KMS-11 (cell line): ENCODE results near the gene PHF23.

Experiments used
- H2AFZ ChIP-seq: fragments of 200-600 bp; sonication (generic); 2 replicates; pipeline ENCODE4 v1.6.1; 2016; ENCODE audit warnings: antibody characterized with exemption, mixed run types, low read depth
- H3K27ac ChIP-seq: fragments of 200-600 bp; sonication (generic); 2 replicates; pipeline ENCODE4 v1.6.1; 2016; ENCODE audit warnings: mild to moderate bottlenecking, mixed run types
- H3K27me3 ChIP-seq: fragments of 200-600 bp; sonication (generic); 2 replicates; pipeline ENCODE4 v1.6.1; 2017; ENCODE audit warnings: mild to moderate bottlenecking, low read depth, mixed run types, moderate library complexity; ENCODE audit not compliant: insufficient read depth
- H3K36me3 ChIP-seq: fragments of 200-600 bp; sonication (generic); 2 replicates; pipeline ENCODE4 v1.6.1; 2017; ENCODE audit warnings: mild to moderate bottlenecking, mixed run types; ENCODE audit not compliant: insufficient read depth
- H3K4me1 ChIP-seq: fragments of 200-600 bp; sonication (generic); 2 replicates; pipeline ENCODE4 v1.6.1; 2016; ENCODE audit warnings: mild to moderate bottlenecking, low read depth, mixed run types; ENCODE audit not compliant: poor library complexity, severe bottlenecking
- H3K4me2 ChIP-seq: fragments of 200-600 bp; sonication (generic); 2 replicates; pipeline ENCODE4 v1.7.0; 2016; ENCODE audit warnings: mild to moderate bottlenecking, mixed run types
- H3K4me3 ChIP-seq: fragments of 200-600 bp; sonication (generic); IDR thresholded peaks from 2 replicates; pipeline ENCODE4 v1.6.1; 2017; ENCODE audit warnings: low read depth, low read length, mixed read lengths; ENCODE audit not compliant: insufficient read depth
- H3K79me2 ChIP-seq: fragments of 200-600 bp; sonication (generic); 2 replicates; pipeline ENCODE4 v1.6.1; 2016; ENCODE audit warnings: low read depth, mixed run types; ENCODE audit not compliant: insufficient read depth
- H3K9ac ChIP-seq: fragments of 200-600 bp; sonication (generic); 2 replicates; pipeline ENCODE4 v1.6.1; 2016; ENCODE audit warnings: mild to moderate bottlenecking, mixed run types
- H4K20me1 ChIP-seq: fragments of 200-600 bp; sonication (generic); 2 replicates; pipeline ENCODE4 v1.6.1; 2016; ENCODE audit warnings: mild to moderate bottlenecking, mixed run types; ENCODE audit not compliant: insufficient read depth
- TF ChIP-seq, protein P1 (sequence below): fragments of 200-600 bp; sonication (generic); conservative IDR thresholded peaks from 2 replicates; pipeline ENCODE4 v1.6.1; 2017; ENCODE audit warnings: low read depth, mild to moderate bottlenecking, antibody characterized with exemption, low read length, moderate library complexity, mixed read lengths

Gene PHF23

DNA sequence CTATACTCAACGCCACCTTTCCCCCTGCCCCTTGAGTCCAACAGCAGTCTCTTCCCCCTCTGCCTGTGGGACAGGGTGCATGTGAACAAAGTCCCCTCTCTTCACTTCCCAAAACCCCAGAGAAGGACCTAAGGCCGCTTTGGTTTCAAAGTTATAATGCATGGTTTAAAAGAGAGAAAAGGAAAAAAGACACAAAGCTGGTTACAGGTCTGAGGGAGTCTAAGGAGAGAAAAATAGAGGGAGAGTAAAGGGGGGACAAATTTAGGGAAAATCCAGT lies 4.1 kb upstream of the PHF23 start:
- Histone ChIP-seq H3K27ac (no peak overlapping the region), H3K4me3 (no peak overlapping the region), H3K9ac (no peak overlapping the region), H3K4me1 (no peaks in the 10 kb centered on the region), H3K4me2 (no peak overlapping the region), H3K27me3 (no peaks in the 10 kb centered on the region), H3K36me3 (no peaks in the 10 kb centered on the region), H2AFZ (no peak overlapping the region), H4K20me1 (no peaks in the 10 kb centered on the region), H3K79me2 (no peaks in the 10 kb centered on the region)
- TF ChIP-seq, protein P1, sequence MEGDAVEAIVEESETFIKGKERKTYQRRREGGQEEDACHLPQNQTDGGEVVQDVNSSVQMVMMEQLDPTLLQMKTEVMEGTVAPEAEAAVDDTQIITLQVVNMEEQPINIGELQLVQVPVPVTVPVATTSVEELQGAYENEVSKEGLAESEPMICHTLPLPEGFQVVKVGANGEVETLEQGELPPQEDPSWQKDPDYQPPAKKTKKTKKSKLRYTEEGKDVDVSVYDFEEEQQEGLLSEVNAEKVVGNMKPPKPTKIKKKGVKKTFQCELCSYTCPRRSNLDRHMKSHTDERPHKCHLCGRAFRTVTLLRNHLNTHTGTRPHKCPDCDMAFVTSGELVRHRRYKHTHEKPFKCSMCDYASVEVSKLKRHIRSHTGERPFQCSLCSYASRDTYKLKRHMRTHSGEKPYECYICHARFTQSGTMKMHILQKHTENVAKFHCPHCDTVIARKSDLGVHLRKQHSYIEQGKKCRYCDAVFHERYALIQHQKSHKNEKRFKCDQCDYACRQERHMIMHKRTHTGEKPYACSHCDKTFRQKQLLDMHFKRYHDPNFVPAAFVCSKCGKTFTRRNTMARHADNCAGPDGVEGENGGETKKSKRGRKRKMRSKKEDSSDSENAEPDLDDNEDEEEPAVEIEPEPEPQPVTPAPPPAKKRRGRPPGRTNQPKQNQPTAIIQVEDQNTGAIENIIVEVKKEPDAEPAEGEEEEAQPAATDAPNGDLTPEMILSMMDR, result no peak

DNA sequence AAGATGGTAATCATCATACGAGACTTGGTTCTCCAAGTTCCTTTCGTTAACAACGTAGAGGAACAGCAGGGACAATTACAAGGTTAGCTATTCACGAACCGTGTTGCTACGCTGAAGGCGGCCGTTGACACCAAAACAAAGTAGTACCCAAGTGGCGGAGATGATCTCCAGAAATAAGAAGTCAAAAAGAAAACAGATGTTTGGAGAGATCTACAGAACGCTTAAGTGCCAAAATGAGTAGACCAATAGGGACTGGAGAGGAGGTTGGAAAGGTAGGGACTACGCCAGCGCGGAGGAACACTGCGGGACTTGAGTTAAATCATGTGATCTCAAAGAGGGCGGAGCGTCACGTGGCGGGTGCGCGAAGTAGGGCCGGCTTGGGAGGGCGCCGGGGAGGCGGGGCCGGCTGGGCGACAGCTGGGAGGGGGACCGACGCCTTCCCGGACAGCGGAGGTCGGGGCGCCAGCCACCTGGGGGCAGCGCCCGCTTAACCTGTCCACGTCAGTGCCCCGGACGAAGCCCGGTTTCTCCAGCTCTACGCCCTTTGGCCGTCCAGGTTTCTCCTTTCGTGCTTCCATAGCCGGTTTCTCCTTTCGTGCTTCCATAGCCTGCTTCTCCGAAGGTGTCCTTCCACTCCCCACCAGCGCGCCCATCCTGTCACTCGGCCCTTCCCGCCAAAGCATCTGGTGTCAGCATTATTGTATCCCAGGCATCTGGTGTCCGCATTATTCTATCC lies 3.6 kb upstream of the PHF23 start:
- Histone ChIP-seq H3K4me1 (no peaks in the 10 kb centered on the region), H3K27ac (peak overlapping the region; percentile 39), H3K79me2 (no peaks in the 10 kb centered on the region), H2AFZ (peak overlapping the region; percentile 34; the same call in 1 of the 2 replicates), H3K27me3 (no peaks in the 10 kb centered on the region), H3K4me3 (no peak overlapping the region), H3K9ac (peak overlapping the region; percentile 39; the same call in 1 of the 2 replicates), H3K36me3 (no peaks in the 10 kb centered on the region), H4K20me1 (no peaks in the 10 kb centered on the region), H3K4me2 (no peak overlapping the region)
- TF ChIP-seq, protein P1, result no peak

DNA sequence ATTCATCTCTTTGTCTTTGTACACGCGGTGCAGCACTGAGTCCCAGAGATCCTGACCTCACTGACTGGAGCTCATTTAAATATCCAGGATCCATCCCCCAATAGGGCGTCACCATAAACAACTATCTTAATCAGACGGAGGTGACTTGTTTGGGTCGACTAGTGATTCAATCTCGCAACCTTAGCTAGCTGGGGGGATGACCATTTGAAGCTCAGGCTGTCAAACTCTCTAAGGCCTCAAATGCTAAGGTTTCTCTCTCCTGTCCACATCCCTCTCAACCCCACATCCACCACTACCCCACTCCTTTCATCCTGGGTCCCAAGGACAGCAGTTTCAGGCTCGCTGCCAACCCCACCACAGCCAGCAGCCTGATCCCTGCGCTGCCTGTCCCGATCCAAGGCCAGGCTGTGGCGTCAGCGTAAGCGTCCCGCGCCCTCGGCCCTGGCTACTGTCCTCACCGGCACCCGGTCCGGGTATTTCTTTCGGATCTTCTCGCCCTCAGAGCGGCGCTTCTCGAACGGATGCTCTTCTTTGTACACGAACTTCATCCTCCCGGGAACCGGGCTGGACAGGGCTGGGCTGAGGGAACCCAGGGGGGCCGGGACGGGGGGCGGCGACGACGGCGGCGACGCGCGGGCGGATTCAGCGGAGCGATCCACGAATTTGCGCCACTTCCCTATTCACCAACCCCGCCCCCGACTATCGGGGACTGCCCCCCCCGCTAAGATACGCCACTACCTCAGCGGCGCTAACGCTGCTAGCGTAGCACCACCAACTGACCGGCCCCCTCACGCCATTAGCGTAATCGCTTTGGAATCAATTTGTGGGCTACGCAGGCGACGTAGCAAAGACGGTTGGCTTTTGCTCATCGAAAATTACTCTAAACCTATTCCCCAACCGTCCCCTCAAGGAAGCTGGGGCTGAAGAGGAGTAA lies 2.8 kb upstream of the PHF23 start, which contains the start of gene GABARAP:
TSS of gene GABARAP (minus strand) at position 667 of the 934 bp plus-strand sequence. CDS start at position 548, 119 bp downstream.
- H3K79me2 ChIP-seq, result no peaks in the 10 kb centered on the region
- H2AFZ ChIP-seq, result peak within 1 kb of the TSS; percentile 34; the same call in 1 of the 2 replicates
- H3K27me3 ChIP-seq, result no peaks in the 10 kb centered on the region
- H3K4me1 ChIP-seq, result no peaks in the 10 kb centered on the region
- no peak within 1 kb of the TSS for H3K4me3 ChIP-seq
- H3K4me2 ChIP-seq, result peak within 1 kb of the TSS; percentile 45; the same call in 1 of the 2 replicates
- H3K36me3 ChIP-seq, result no peaks in the 10 kb centered on the region
- H4K20me1 ChIP-seq, result no peaks in the 10 kb centered on the region
- peak within 1 kb of the TSS; percentile 39; the same call in 1 of the 2 replicates for H3K9ac ChIP-seq
- H3K27ac ChIP-seq, result peak within 1 kb of the TSS; percentile 39
- TF ChIP-seq, protein P1, result no peak

DNA sequence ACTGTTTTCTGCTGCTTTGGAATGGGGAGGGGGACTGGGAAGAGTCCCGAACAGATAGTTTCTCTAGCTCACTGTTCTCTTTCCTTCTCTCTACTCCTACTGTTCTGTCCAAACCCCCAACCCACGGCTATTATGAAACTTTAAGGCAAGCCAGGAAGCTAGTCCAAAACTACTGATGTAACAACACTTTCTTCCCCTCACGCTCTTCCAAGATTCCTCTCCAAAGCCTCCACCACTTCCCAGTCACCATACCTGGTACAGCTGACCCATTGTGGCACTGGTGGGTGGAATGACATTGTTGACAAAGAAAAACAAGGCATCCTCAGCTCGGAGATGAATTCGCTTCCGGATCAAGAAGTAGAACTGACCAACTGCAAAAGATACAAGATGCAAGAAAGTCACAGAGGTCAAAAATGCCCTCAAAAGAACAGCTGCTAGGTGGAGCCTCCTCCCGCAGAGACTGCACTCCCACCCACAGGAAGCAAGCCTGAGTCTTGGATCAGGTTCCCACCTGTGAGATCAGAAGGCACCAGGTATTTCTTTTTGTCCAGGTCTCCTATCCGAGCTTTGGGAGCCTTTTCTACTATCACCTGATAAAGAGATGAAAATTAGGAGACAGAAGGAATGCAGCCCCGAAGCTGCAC lies 2.0 kb upstream of the PHF23 start:
- Histone ChIP-seq H3K4me2 (peak overlapping the region; percentile 45; the same call in 1 of the 2 replicates), H3K79me2 (no peaks in the 10 kb centered on the region), H2AFZ (no peak overlapping the region), H3K4me1 (no peaks in the 10 kb centered on the region), H3K9ac (peak overlapping the region; percentile 37; the same call in 1 of the 2 replicates), H3K4me3 (no peak overlapping the region), H3K27ac (peak overlapping the region; percentile 22; the same call in 1 of the 2 replicates), H3K27me3 (no peaks in the 10 kb centered on the region), H3K36me3 (no peaks in the 10 kb centered on the region), H4K20me1 (no peaks in the 10 kb centered on the region)
- TF ChIP-seq, protein P1, result no peak
